Measurements from ENCODE around the gene C14orf132. TPM values are rescaled to one million over a fixed set of nuclear protein-coding genes. Genes with fewer than 3 reads are reported as not detected.

The C14orf132 gene
- total and polyA plus RNA-seq, 4 donors = 9.8 to 49.3 (median 24.7) TPM

DNA sequence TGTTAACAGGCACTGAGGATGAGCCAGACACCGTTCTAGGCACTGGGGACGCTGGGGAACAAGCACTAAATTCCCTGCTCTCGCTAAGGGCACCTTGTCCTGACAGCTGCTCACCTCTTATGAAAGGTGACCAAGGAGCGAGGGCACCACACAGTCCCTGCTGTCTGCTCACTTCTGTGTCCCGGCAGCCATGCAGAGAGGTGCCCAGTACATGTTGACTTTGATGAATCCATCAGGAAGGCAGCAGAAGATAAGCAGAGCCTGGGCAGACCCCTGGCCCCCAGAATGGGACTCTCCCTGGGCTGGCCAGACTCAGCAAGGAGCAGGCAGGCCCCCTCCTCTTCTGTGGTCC lies 14.1 kb downstream of the C14orf132 start:
- no peaks in the 10 kb centered on the region for H3K9me3 ChIP-seq (ENCODE audit: control insufficient read depth in 4 of 4, insufficient read depth in 3 of 4, low read length in 3 of 4)
- peaks cover 0 to 6% (median 0%) of the 10 kb centered on the region in 5 donors for H3K4me1 ChIP-seq (ENCODE audit: control insufficient read depth in 5 of 5, insufficient read depth in 5 of 5, low read length in 5 of 5)
- TF ChIP-seq, protein P1, sequence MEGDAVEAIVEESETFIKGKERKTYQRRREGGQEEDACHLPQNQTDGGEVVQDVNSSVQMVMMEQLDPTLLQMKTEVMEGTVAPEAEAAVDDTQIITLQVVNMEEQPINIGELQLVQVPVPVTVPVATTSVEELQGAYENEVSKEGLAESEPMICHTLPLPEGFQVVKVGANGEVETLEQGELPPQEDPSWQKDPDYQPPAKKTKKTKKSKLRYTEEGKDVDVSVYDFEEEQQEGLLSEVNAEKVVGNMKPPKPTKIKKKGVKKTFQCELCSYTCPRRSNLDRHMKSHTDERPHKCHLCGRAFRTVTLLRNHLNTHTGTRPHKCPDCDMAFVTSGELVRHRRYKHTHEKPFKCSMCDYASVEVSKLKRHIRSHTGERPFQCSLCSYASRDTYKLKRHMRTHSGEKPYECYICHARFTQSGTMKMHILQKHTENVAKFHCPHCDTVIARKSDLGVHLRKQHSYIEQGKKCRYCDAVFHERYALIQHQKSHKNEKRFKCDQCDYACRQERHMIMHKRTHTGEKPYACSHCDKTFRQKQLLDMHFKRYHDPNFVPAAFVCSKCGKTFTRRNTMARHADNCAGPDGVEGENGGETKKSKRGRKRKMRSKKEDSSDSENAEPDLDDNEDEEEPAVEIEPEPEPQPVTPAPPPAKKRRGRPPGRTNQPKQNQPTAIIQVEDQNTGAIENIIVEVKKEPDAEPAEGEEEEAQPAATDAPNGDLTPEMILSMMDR (IDR thresholded peaks at IDR 0.05; ENCODE audit: control extremely low read depth, extremely low read depth) = no peak
- no peak overlapping the region for H3K27ac ChIP-seq (ENCODE audit: low read depth in 1 of 2, low read length in 1 of 2)
- no peak overlapping the region for H3K4me3 ChIP-seq
- no peak overlapping the region for H3K9ac ChIP-seq (ENCODE audit: insufficient read depth in 1 of 2, low read length in 2 of 2)
- no peak for ATAC-seq (ENCODE audit: insufficient read depth, low FRiP score)
- no peaks in the 10 kb centered on the region for H3K27me3 ChIP-seq (ENCODE audit: control insufficient read depth in 3 of 3, insufficient read depth in 3 of 3, low read length in 2 of 3)
- 88 to 89% methylated on average over 5 of the region's 5 CpGs for WGBS, 2 donors
- peaks cover 0 to 4% (median 2%) of the 10 kb centered on the region in 4 donors for H3K36me3 ChIP-seq (ENCODE audit: control insufficient read depth in 4 of 4, insufficient read depth in 4 of 4, low read length in 4 of 4)
- no peak for DNase-seq

DNA sequence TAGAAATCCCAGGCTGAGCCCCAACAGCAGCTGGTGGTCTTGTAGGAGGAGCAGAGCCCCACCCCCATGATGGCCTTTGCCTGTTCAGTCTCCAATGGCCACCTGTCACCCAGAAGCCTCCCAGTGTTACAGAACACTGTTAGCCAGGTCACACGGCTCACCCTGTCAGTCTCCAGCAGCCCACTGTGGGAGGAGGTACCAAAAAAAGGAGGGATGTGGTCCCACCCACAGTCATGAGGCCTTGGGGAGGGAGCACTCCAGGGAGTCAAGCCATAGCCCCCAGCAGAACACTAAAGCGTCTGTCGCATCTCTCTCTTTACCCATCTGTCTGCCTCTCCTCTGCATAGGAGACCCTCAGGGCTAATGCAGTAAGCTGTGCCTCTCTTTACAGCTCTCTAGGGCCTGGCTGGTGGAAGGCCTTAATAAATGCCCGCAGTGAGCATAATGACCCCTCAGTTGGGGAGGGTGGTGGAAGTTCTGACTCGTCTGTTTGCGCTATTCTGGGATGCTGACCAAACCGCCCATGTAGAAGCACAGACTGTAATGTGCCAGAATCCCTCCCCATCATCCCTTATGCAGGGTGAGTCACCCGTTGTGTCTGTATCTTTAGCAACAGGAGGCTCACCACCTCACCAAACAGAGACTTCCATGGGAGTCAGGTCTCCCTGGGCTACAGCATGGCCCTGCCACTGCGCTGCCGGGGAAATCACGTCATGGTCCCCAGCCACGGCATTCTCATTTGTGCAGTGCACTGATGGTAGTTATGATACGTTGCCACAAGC lies 14.6 kb downstream of the C14orf132 start:
- peak; percentile 44 for ATAC-seq (ENCODE audit: insufficient read depth, low FRiP score)
- H3K27ac ChIP-seq (ENCODE audit: low read depth in 1 of 2, low read length in 1 of 2) = no peak overlapping the region
- H3K27me3 ChIP-seq (ENCODE audit: control insufficient read depth in 3 of 3, insufficient read depth in 3 of 3, low read length in 2 of 3) = no peaks in the 10 kb centered on the region
- 83 to 88% methylated on average over 13 of the region's 13 CpGs for WGBS, 2 donors
- TF ChIP-seq, protein P1 (IDR thresholded peaks at IDR 0.05; ENCODE audit: control extremely low read depth, extremely low read depth) = no peak
- no peak overlapping the region for H3K9ac ChIP-seq (ENCODE audit: insufficient read depth in 1 of 2, low read length in 2 of 2)
- no peaks in the 10 kb centered on the region for H3K9me3 ChIP-seq (ENCODE audit: control insufficient read depth in 4 of 4, insufficient read depth in 3 of 4, low read length in 3 of 4)
- no peak overlapping the region for H3K4me3 ChIP-seq
- peaks cover 0 to 4% (median 2%) of the 10 kb centered on the region in 4 donors for H3K36me3 ChIP-seq (ENCODE audit: control insufficient read depth in 4 of 4, insufficient read depth in 4 of 4, low read length in 4 of 4)
- peaks cover 0 to 6% (median 0%) of the 10 kb centered on the region in 5 donors for H3K4me1 ChIP-seq (ENCODE audit: control insufficient read depth in 5 of 5, insufficient read depth in 5 of 5, low read length in 5 of 5)
- peak in 1 of 3 donors; percentile 14 for DNase-seq

DNA sequence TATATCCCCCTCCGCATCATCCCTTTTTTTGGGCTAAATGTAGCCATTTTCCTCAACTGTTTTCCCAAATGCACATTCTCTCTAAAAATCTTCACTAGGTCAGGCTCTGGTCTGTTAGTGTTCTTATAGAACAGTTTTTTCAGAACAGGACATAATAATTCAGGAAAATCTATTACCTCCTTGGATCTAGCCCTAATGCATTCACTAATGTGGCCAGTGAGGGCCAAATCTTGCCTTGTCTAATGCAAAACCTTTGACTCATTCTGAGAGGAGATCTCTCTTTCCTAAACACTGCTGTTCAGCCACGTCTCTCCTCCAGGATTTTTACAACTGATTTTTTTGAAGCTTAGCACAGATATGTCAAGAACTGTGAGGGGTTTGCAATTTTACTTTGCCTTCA lies 15.5 kb downstream of the C14orf132 start:
- Histone ChIP-seq H3K27me3 (ENCODE audit: control insufficient read depth in 3 of 3, insufficient read depth in 3 of 3, low read length in 2 of 3) (no peaks in the 10 kb centered on the region), H3K4me3 (no peak overlapping the region), H3K9ac (ENCODE audit: insufficient read depth in 1 of 2, low read length in 2 of 2) (no peak overlapping the region), H3K36me3 (ENCODE audit: control insufficient read depth in 4 of 4, insufficient read depth in 4 of 4, low read length in 4 of 4) (peaks cover 0 to 4% (median 2%) of the 10 kb centered on the region in 4 donors), H3K4me1 (ENCODE audit: control insufficient read depth in 5 of 5, insufficient read depth in 5 of 5, low read length in 5 of 5) (peaks cover 0 to 6% (median 0%) of the 10 kb centered on the region in 5 donors), H3K9me3 (ENCODE audit: control insufficient read depth in 4 of 4, insufficient read depth in 3 of 4, low read length in 3 of 4) (no peaks in the 10 kb centered on the region), H3K27ac (ENCODE audit: low read depth in 1 of 2, low read length in 1 of 2) (no peak overlapping the region)
- WGBS, 2 donors = 86 to 88% methylated on average over 2 of the region's 2 CpGs
- no peak for DNase-seq
- ATAC-seq (ENCODE audit: insufficient read depth, low FRiP score) = no peak
- TF ChIP-seq, protein P1 (IDR thresholded peaks at IDR 0.05; ENCODE audit: control extremely low read depth, extremely low read depth) = no peak

All from lung (tissue), 12 donors.